Activated T-helper 9 cell treated with anti-CD3 and anti-CD28 coated beads, Interleukin-2, amount 50 U/mL, for 16 hours (primary cell): ENCODE data around the gene MYO16.

Experiments used
- DNase-seq: peaks from one replicate; pipeline ENCODE4 v3.0.0-alpha.2; 2020; ENCODE audit warnings: low read depth

MYO16 gene

GRCh38 chr13:108797354-108797753 lies 167.9 kb downstream of the MYO16 start:
- DNase-seq: no peak

GRCh38 chr13:108807841-108808240 lies 178.4 kb downstream of the MYO16 start:
- DNase-seq: no peak

DNA sequence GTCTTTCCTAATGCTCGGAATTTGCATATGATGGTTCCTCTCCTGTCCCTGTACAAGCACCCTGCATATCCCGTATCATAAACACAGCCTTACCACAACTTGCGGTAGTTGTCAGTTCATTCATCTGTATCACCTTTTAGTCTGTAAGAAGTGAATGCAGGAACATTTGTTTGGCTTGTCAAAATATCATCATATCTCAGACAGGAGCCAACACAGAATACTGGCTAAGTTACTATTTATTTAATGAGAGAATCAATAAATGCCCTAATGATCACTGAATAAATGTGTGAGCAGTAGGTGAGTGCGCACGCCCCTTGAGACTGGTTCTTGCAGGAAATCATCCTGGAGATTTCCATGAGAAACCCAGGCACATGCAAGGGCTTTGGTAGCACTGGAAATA lies 182.8 kb downstream of the MYO16 start:
- DNase-seq: no peak

DNA sequence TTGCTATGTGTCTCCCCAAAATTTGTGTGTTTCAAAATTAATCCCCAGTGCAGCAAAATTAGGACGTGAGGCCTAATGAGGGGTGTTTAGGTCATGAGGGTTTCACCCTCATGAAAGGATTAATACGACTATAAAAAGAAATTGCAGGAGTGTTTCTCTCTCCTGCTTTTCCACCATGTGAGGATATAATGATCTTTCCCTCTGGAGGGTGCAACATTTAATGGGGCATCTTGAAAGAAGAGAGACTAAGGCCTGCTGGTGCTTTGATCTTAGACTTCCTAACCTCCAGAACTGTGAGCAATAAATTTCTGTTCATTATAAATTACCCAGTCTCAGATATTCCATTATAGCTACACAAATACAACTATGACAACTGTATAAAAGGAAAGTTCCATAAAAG lies 183.2 kb downstream of the MYO16 start:
- DNase-seq: no peak

GRCh38 chr13:108813587-108814170 lies 184.3 kb downstream of the MYO16 start:
- no peak for DNase-seq

DNA sequence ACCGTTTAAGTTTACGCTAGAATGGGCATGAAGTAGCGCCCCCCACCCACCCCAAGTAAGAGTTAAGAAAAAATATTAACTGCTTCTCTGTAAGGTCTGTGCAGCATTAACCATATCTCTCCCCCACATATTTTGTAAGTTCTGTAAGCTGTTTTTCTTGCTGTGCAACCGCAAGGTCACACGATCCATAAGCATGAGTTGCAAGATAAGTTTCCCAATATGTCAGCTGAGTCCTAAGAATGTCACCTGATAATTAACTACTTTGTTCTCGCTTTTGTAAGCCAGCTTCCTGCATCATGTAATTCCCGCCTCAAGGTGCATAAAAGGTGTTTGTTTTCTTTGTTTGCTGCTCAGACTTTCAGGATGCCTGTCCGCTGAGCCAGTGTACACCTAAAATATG lies 187.0 kb downstream of the MYO16 start:
- DNase-seq: no peak

DNA sequence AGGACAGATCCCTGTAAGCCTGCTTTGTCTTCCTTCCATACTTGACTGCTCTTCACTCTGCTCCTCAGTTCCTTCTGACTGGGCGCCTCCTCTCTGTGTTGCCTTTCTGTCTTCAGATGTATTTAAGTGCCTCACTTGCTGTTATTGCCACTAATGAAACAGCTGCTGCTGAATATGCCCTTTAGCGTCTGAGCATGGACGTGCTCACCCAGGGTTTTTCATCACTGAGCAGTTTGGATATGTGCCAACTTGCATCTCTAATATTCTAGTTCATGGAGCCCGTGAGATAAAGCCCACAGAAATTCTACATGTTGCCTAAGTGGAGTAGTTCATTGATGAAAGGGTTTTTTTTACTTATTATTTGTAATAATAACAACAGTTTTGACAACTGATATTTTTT lies 198.2 kb downstream of the MYO16 start:
- DNase-seq: no peak

DNA sequence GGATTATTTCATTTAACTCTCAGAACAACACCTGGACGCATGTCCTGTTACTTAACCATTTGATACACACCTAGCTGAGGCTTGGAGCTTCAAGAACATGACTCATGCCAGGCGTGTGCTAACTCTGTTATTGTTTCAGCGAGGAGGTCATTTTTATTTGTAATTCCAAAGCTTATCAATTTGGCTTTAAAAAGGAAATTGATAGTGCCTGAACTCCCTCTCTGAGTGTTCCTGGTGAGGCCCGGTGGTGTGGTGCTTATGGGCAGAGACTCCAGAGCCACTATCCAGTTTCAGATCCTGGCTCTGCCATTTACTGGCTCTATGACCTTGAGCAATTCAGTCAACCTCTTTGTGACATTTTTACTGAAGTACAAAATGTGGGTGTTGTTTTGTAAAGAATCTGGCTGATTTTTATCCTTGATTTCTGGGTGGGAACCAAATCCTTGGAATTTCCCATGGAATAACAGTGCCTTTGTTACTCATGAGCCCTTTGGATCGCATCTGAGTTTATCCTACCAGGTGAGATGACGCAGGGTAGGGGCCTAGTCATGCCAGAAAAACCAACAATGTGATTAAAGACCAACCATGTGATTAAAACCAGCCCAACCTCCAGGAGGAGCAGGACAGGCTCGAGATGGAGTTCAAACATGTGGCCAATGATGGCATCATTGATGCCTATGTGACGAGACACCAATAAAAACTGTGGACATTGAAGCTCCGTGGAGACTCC lies 198.8 kb downstream of the MYO16 start:
- DNase-seq: no peak

DNA sequence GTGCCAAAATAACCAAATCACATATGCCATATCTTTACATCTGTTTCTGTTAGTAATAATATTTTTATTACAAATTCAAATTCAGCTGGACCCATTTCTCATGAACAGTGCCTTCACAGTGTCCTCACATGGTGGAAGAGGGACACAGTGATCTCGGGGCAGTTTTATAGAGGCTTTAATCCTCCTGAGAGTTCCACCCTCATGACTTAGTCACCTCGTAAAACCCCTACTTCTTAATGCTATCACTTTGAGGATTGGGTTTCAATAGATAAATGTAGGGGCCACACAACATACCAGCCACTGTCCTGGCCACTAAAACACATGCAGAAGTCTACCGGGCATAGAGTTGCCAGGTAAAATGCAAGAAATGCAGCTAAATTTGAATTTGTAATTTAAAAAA lies 201.5 kb downstream of the MYO16 start:
- no peak for DNase-seq

DNA sequence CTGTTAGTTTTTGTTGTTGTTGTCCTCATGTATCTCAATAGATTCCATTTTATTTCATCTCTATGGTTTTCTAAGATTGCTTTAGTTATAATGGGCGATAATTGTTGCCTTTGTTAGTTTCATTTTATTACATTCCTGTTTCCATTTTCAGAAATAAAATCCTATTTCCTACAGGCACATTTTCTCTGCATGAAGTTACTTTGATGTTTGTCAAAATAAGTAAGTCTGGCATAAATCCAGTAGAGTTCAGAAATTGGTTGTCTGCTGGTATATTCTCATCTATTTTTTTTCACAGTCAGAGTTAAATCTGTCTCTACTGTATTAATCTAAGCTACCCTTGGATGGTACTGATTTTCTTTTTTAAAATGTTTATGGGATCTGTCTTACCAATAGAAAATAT lies 204.1 kb downstream of the MYO16 start:
- DNase-seq: no peak

- no peak for DNase-seq
Observed at GRCh38 chr13:108834193-108834592, 204.8 kb downstream of the MYO16 start.

- no peak for DNase-seq
Observed at GRCh38 chr13:108835083-108835482, 205.7 kb downstream of the MYO16 start.

- DNase-seq: no peak
Observed at GRCh38 chr13:108850691-108851090, 221.3 kb downstream of the MYO16 start.

- DNase-seq: no peak
Observed at GRCh38 chr13:108851660-108852059, 222.2 kb downstream of the MYO16 start.

- DNase-seq: no peak
Observed at GRCh38 chr13:108853031-108853430, 223.6 kb downstream of the MYO16 start.

- DNase-seq: no peak
Observed at GRCh38 chr13:108855737-108856387, 226.5 kb downstream of the MYO16 start.

GRCh38 chr13:108858676-108859075 lies 229.3 kb downstream of the MYO16 start:
- no peak for DNase-seq

DNA sequence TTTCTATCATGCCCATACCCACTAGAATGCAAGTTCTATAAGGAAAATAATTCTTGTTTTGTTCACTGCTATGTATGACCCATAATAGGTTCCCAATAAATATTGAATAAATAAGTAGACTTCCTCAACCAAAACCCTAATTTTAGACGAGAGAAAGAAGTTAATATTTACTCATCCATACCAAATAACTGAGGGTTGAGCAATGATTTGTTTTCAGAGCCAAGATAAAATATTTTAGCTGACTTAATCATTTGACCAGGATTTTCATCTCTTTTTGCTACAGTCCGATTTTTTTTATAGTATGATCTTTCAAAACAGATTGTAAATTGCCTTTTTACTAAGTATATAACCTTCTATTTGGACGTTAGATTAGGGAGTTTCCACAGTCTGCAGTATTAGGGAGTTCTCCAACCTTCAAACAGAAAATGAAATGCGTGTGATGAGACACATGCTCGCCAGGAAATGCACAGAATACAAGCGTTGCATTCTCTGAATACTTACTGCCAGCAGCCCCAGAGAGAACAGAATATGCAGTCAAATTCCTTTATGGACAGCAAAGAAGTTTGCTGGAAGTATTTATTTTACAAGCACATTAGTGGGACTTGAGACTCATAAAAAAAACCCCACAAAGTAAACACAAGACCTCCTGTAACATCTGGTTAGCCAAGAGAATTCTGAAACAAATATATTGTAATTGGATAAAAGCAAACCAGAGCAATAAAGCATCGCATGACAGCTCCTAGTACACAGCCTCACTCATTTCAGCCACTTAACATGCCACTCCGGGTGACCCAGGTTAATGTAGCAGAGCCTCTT lies 230.0 kb downstream of the MYO16 start:
- no peak for DNase-seq

DNA sequence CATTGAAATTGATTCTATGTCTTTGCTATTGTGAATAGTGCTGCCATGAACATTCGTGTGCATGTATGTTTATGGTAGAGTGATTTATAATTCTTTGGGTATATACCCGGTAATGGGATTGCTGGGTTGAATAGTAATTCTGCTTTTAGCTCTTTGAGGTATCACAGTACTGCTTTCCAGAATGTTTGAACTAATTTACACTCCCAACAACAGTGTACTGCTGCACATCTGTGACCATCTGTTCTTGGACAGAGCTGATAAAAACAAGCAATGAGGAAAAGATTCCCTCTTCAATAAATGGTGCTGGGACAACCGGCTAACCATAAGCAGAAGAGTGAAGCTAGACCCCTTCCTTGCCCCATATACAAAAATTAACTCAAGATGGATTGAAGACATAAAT lies 231.0 kb downstream of the MYO16 start:
- no peak for DNase-seq

GRCh38 chr13:108877300-108877699 lies 247.9 kb downstream of the MYO16 start:
- no peak for DNase-seq

GRCh38 chr13:108878732-108879131 lies 249.3 kb downstream of the MYO16 start:
- DNase-seq: no peak

DNA sequence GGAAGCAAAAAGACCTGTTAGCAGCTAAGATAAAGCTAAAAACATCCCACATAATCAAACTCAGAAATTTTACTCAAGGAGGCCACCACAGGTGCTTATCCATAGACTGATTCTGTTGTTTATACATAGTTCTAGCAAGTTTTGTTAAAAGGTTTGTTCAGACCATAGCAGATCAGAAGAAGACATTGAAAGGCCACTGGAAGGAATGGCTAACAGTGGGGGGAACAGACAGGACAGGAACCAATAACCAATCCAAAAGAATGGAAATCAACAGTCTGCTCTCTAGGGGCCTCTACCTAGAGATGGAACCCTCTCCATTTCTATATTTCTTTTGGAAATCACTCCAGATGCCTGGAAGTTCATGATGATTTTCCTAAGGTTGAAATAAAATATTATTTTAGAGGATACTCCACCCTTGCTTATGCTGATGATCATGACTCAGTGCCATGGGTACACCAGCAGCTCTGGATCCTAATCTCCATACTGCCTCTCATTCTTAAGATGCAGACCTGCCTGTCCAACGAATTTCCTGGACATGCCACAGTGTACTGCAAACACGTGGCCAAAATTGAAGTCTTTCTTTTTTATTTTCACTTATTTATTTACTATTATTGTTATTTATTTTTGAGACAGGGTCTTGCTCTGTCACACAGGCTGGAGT lies 260.0 kb downstream of the MYO16 start:
- DNase-seq: no peak
